ENCODE measurements around the gene HK3. TPM values are rescaled to one million over a fixed set of nuclear protein-coding genes. Genes with fewer than 3 reads are reported as not detected.

Gene HK3
- total and polyA plus RNA-seq, 4 experiments from 2014 or later: 1.5 to 3.1 TPM; not detected in 2

DNA sequence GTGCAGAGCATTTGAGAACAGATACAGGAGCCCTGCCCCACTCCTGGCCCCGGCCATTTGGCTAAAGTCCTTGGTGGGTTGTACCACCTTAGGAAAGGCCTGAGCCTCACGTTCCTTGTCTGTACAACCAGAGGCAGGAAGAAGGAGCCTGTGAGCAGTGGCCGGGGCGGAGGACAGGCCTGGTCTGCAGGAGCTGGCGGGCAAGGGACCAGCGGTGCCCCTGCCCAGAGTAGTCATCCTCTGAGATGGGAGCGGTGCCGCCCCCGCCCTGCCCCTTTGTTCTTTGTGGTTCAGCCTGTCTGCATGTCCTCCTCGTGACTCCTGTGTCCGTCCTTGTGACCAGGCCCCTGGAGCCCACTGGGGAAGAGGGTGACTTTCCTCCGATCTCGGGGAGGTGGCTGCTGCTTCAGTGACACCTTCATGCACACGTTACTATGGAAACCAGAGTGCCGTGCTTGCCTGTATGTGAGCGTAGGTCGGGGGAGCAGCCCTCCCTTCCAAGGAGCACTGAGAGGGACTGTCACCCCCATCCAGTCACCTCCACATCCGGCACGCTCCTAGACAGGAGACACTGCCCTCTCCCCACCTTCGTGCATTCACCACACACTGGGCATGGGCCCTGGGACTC is 45.9 kb downstream of the HK3 start:
- ChIA-PET POLR2A (ENCODE audit: partially characterized antibody) (no interaction called here), CTCF (ENCODE audit: partially characterized antibody) (no interaction called here)
- no peak for DNase-seq
- no peak overlapping the region for H3K4me3 Mint-ChIP-seq
- H3K4me1 Mint-ChIP-seq: no peaks in the 10 kb centered on the region
- intact Hi-C loops (cut with micrococcal nuclease): no loop called here
- peaks cover 0 to 1% (median 0%) of the 10 kb centered on the region in 8 donors for H3K9me3 Mint-ChIP-seq
- no peaks in the 10 kb centered on the region for H3K36me3 Mint-ChIP-seq
- no peaks in the 10 kb centered on the region for H3K36me3 ChIP-seq (ENCODE audit: insufficient read depth, low read length)
- peak overlapping the region in 1 of 7 donors; percentile 30 for H3K27ac Mint-ChIP-seq
- H3K27me3 ChIP-seq (ENCODE audit: insufficient read depth, low read length): no peaks in the 10 kb centered on the region
- H3K4me1 ChIP-seq (ENCODE audit: insufficient read depth, low read length): no peaks in the 10 kb centered on the region
- no peaks in the 10 kb centered on the region for H3K9me3 ChIP-seq (ENCODE audit: control insufficient read depth in 1 of 2, low read length in 2 of 2)
- H3K4me3 ChIP-seq (ENCODE audit: low read length in 2 of 2): no peak overlapping the region
- H3K27me3 Mint-ChIP-seq: peaks cover 16 to 31% of the 10 kb centered on the region in 2 donors
- no peak overlapping the region for H3K27ac ChIP-seq (ENCODE audit: low read depth, low read length)

DNA sequence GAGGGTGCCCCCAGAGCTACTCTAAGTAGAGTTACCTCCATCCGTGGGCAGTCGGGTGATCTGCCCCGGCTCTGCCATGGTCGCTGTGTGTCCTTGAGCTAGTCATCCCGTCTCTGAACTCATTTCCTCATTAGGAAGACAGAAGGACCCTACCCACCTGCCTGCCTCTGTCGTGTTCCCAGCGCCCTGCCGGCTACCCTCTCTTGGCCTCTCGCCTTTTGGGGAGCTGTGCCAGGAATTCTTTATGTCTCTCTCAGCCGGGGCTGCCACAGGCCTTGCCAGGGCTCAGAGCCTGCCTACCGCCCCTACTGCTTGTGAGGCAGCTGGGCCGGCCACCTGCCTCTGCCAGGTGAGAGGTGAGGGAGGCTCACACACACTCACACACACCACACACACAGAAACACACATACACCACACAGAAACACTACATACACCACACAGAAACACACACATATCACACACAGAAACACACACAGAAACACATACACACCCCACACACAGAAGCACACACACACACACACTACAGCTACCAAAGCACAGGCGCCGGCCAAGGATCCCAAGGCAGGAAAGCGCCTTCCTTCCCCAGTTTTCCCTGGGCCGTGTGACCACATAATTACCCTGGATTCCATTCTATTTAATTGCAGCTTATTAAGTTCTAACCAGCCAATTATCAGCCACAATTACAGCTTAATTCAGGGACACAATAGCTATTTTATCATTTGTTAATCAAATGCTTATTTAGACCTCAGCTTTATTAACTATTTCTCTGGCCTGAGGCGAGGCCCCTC is 47.1 kb downstream of the HK3 start:
- intact Hi-C loops (cut with micrococcal nuclease): no loop called here
- ChIA-PET CTCF (ENCODE audit: partially characterized antibody) (no interaction called here), POLR2A (ENCODE audit: partially characterized antibody) (no interaction called here)
- peaks cover 12 to 29% of the 10 kb centered on the region in 2 donors for H3K27me3 Mint-ChIP-seq
- no peaks in the 10 kb centered on the region for H3K36me3 Mint-ChIP-seq
- Histone ChIP-seq H3K4me1 (ENCODE audit: insufficient read depth, low read length) (no peaks in the 10 kb centered on the region), H3K27ac (ENCODE audit: low read depth, low read length) (no peak overlapping the region), H3K4me3 (ENCODE audit: low read length in 2 of 2) (no peak overlapping the region), H3K36me3 (ENCODE audit: insufficient read depth, low read length) (no peaks in the 10 kb centered on the region), H3K9me3 (ENCODE audit: control insufficient read depth in 1 of 2, low read length in 2 of 2) (no peaks in the 10 kb centered on the region), H3K27me3 (ENCODE audit: insufficient read depth, low read length) (no peaks in the 10 kb centered on the region)
- DNase-seq: no peak
- H3K4me1 Mint-ChIP-seq: no peaks in the 10 kb centered on the region
- H3K27ac Mint-ChIP-seq: no peak overlapping the region
- no peak overlapping the region for H3K4me3 Mint-ChIP-seq
- no peaks in the 10 kb centered on the region for H3K9me3 Mint-ChIP-seq

DNA sequence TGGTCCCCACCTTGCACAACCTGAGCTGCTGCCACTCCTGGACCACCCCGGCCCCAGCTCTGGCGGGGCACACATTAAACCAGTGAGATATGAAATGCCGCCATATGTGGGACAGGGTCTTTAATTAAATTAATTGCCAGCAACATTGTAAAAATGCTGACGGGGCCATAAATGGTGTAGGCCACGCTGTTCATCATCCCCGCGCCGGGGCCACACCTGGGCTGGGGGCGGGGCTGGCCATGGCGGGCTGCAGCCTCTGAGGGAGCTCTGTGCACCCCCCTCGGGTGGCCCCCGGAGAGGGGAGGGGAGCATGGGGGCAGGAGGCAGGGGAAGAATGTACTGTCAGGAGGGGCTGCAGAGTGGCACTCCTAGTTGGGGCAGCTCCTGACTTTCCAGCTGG is 47.8 kb downstream of the HK3 start:
- Histone ChIP-seq H3K27ac (ENCODE audit: low read depth, low read length) (no peak overlapping the region), H3K4me3 (ENCODE audit: low read length in 2 of 2) (no peak overlapping the region), H3K4me1 (ENCODE audit: insufficient read depth, low read length) (no peaks in the 10 kb centered on the region), H3K36me3 (ENCODE audit: insufficient read depth, low read length) (no peaks in the 10 kb centered on the region), H3K9me3 (ENCODE audit: control insufficient read depth in 1 of 2, low read length in 2 of 2) (no peaks in the 10 kb centered on the region), H3K27me3 (ENCODE audit: insufficient read depth, low read length) (no peaks in the 10 kb centered on the region)
- Mint-ChIP-seq H3K27ac (no peak overlapping the region), H3K9me3 (no peaks in the 10 kb centered on the region), H3K27me3 (peaks cover 11 to 27% of the 10 kb centered on the region in 2 donors), H3K4me1 (no peaks in the 10 kb centered on the region), H3K36me3 (no peaks in the 10 kb centered on the region), H3K4me3 (no peak overlapping the region)
- ChIA-PET POLR2A (ENCODE audit: partially characterized antibody) (no interaction called here), CTCF (ENCODE audit: partially characterized antibody) (no interaction called here)
- intact Hi-C loops (cut with micrococcal nuclease): no loop called here
- no peak for DNase-seq

DNA sequence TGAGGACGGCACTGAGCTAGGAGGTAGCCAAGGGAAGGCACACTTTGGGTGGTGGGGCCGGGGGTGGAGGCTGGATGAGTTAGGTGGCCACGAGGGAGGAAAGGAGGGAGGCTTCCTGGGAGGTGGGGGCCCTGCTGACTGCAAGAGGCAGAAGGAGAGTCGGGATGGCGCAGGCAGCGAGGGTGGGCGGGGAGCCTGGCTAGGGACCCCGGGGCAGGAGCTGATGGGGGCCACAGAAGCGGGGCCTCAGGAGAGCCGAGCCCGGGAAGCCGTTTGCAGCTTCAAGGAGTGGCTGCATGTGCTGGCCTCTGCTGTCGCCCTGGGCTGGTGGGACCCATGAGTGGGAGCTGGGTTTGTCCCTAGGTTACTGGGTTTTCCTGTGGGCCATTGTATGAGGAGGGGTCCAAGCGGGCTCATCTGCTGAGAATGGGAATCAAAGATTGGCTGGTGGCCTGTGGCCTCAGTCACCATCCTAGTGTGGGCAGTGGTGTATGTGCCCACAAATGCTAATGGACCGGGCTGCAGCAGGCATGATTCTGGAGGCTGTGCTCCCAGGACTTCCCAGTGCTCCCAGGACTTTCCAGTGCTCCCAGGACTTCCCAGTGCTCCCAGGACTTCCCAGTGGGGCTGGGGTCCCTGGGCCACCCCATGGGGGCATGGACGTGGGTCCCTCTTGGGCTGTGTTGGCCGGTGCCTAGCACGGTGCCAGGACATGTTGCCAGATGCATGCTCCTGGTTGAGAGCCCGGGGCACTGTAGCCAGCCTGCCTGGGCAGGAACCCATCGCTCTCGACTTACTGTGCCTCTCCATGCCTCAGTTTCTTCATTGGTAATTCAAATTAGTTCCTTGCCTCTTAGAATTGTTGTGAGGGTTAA is 48.5 kb downstream of the HK3 start:
- POLR2A ChIA-PET (ENCODE audit: partially characterized antibody): no interaction called here
- no peaks in the 10 kb centered on the region for H3K27me3 ChIP-seq (ENCODE audit: insufficient read depth, low read length)
- no peaks in the 10 kb centered on the region for H3K36me3 ChIP-seq (ENCODE audit: insufficient read depth, low read length)
- H3K27ac Mint-ChIP-seq: no peak overlapping the region
- no peak for DNase-seq
- no peaks in the 10 kb centered on the region for H3K36me3 Mint-ChIP-seq
- intact Hi-C loops (cut with micrococcal nuclease): no loop called here
- no peak overlapping the region for H3K27ac ChIP-seq (ENCODE audit: low read depth, low read length)
- peaks cover 0 to 1% (median 0%) of the 10 kb centered on the region in 8 donors for H3K9me3 Mint-ChIP-seq
- no peak overlapping the region for H3K4me3 Mint-ChIP-seq
- no peaks in the 10 kb centered on the region for H3K4me1 Mint-ChIP-seq
- no peaks in the 10 kb centered on the region for H3K9me3 ChIP-seq (ENCODE audit: control insufficient read depth in 1 of 2, low read length in 2 of 2)
- no peak overlapping the region for H3K4me3 ChIP-seq (ENCODE audit: low read length in 2 of 2)
- CTCF ChIA-PET (ENCODE audit: partially characterized antibody): no interaction called here
- H3K27me3 Mint-ChIP-seq: peaks cover 15 to 32% of the 10 kb centered on the region in 2 donors
- H3K4me1 ChIP-seq (ENCODE audit: insufficient read depth, low read length): no peaks in the 10 kb centered on the region

DNA sequence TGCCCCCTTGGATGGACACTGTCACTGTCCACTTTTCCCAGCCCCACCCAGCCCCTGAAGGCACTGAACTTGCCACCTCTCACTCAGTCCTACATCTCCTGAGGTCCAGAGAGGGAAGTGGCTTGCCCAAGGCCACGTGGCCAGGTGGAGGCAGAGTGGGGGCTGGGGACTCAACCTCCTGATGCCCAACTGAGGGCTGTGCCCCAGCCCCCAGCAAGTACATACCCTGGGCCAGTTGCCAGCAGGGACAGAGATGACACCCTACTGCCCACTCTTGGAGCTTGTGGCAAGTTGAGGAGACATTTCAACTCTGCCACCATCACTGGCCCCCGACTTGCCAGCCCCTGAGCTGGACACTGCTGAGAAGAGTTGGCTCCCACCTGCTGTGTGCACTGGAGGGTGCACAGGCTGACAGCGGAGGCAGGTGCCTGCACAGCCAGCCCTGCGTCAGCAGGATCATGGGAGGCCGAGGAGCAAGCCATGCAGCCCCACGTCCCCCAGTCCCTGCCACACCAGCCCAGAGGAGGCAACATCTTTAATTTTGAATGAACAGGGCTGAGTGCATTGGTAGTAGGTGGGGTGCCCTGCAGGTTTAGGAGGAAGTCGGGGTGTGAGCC is 49.4 kb downstream of the HK3 start:
- no peaks in the 10 kb centered on the region for H3K36me3 Mint-ChIP-seq
- no peaks in the 10 kb centered on the region for H3K27me3 ChIP-seq (ENCODE audit: insufficient read depth, low read length)
- no peaks in the 10 kb centered on the region for H3K4me1 Mint-ChIP-seq
- H3K36me3 ChIP-seq (ENCODE audit: insufficient read depth, low read length): no peaks in the 10 kb centered on the region
- H3K4me3 ChIP-seq (ENCODE audit: low read length in 2 of 2): no peak overlapping the region
- no peak for DNase-seq
- H3K27ac Mint-ChIP-seq: no peak overlapping the region
- H3K27ac ChIP-seq (ENCODE audit: low read depth, low read length): no peak overlapping the region
- POLR2A ChIA-PET (ENCODE audit: partially characterized antibody): no interaction called here
- no peak overlapping the region for H3K4me3 Mint-ChIP-seq
- no peaks in the 10 kb centered on the region for H3K9me3 ChIP-seq (ENCODE audit: control insufficient read depth in 1 of 2, low read length in 2 of 2)
- CTCF ChIA-PET (ENCODE audit: partially characterized antibody): no interaction called here
- peaks cover 19 to 38% of the 10 kb centered on the region in 2 donors for H3K27me3 Mint-ChIP-seq
- no peaks in the 10 kb centered on the region for H3K4me1 ChIP-seq (ENCODE audit: insufficient read depth, low read length)
- intact Hi-C loops (cut with micrococcal nuclease): no loop called here
- peaks cover 0 to 4% (median 0%) of the 10 kb centered on the region in 8 donors for H3K9me3 Mint-ChIP-seq

DNA sequence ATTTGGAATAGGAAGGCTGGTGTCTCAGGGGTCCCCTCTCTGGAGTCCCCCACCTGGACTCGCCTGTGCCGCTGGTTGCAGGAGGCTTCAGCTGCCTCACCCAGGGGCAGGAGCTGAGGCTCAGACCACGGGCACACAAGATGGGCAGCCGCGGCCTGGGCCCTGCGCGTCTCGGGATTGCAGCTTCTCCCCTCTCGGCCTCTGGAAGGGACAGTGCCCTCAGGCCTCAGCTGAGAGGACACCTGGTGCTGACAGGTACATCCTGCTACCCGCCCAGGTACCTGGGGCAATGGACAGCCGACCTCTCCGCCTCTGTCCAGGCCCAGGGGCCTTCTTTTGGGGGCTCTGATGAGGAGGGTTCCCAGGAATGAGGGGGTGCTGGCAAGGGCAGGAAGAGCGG is 50.5 kb downstream of the HK3 start:
- intact Hi-C loops (cut with micrococcal nuclease): no loop called here
- H3K36me3 ChIP-seq (ENCODE audit: insufficient read depth, low read length): no peaks in the 10 kb centered on the region
- no peaks in the 10 kb centered on the region for H3K4me1 ChIP-seq (ENCODE audit: insufficient read depth, low read length)
- H3K27me3 ChIP-seq (ENCODE audit: insufficient read depth, low read length): no peaks in the 10 kb centered on the region
- ChIA-PET CTCF (ENCODE audit: partially characterized antibody) (no interaction called here), POLR2A (ENCODE audit: partially characterized antibody) (no interaction called here)
- no peak overlapping the region for H3K4me3 Mint-ChIP-seq
- peaks cover 0 to 4% (median 0%) of the 10 kb centered on the region in 8 donors for H3K9me3 Mint-ChIP-seq
- no peak overlapping the region for H3K27ac Mint-ChIP-seq
- no peak overlapping the region for H3K27ac ChIP-seq (ENCODE audit: low read depth, low read length)
- H3K27me3 Mint-ChIP-seq: peaks cover 17 to 34% of the 10 kb centered on the region in 2 donors
- DNase-seq: no peak
- H3K9me3 ChIP-seq (ENCODE audit: control insufficient read depth in 1 of 2, low read length in 2 of 2): no peaks in the 10 kb centered on the region
- H3K36me3 Mint-ChIP-seq: no peaks in the 10 kb centered on the region
- no peak overlapping the region for H3K4me3 ChIP-seq (ENCODE audit: low read length in 2 of 2)
- no peaks in the 10 kb centered on the region for H3K4me1 Mint-ChIP-seq

DNA sequence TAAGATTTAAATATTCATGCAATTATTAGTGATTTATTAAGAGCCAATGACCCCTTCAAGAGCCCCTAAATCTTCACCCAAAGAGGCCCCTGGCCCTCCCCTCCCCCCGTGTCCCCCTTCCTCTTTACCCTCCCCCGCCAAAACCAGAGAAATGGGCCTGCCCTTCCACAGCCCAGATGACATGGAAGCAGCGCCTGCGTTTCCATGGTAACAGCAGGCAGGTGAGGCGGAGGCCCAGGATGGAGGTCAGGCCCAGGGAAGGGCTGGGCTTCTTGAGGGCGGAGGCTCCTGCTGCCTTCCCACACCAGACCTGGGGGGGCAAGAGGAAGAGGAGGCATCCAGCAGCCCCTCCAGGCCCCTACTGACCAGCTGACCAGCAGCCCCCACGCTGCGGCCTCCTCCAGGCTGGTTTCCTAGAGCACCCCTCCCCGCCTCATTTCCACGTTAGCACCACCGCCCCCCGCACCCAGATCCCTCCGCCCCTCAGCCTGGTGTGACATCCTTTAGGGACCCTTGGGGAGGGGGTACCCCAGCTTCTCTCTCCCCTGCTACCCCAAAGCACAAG is 51.3 kb downstream of the HK3 start:
- Histone ChIP-seq H3K4me3 (ENCODE audit: low read length in 2 of 2) (no peak overlapping the region), H3K4me1 (ENCODE audit: insufficient read depth, low read length) (no peaks in the 10 kb centered on the region), H3K9me3 (ENCODE audit: control insufficient read depth in 1 of 2, low read length in 2 of 2) (no peaks in the 10 kb centered on the region), H3K27ac (ENCODE audit: low read depth, low read length) (no peak overlapping the region), H3K36me3 (ENCODE audit: insufficient read depth, low read length) (no peaks in the 10 kb centered on the region), H3K27me3 (ENCODE audit: insufficient read depth, low read length) (no peaks in the 10 kb centered on the region)
- H3K27me3 Mint-ChIP-seq: peaks cover 16 to 33% of the 10 kb centered on the region in 2 donors
- H3K36me3 Mint-ChIP-seq: no peaks in the 10 kb centered on the region
- CTCF ChIA-PET (ENCODE audit: partially characterized antibody): no interaction called here
- H3K27ac Mint-ChIP-seq: no peak overlapping the region
- no peak for DNase-seq
- H3K4me1 Mint-ChIP-seq: no peaks in the 10 kb centered on the region
- H3K9me3 Mint-ChIP-seq: peaks cover 0 to 4% (median 0%) of the 10 kb centered on the region in 8 donors
- POLR2A ChIA-PET (ENCODE audit: partially characterized antibody): no interaction called here
- H3K4me3 Mint-ChIP-seq: no peak overlapping the region
- intact Hi-C loops (cut with micrococcal nuclease): no loop called here

Data from CD4-positive, alpha-beta memory T cell (primary cell).